Stimulated activated CD4-positive, alpha-beta T cell treated with anti-CD3 and anti-CD28 coated beads, Interleukin-1b, Interleukin-23, amount 100 ng/mL, for 24 hours (primary cell): ENCODE measurements around the gene PCDHB7.
"Not testable (repeated sequence)": the region's sequence is repeated elsewhere in the genome, so short reads cannot be mapped to it uniquely, and the experiment has no call there.

Experiments
- DNase-seq, 4 experiments: peaks; one replicate each; pipeline ENCODE4 v3.0.0-alpha.2; 2020; ENCODE audit warnings: low read depth in 4 of 4, low spot score in 1 of 4

PCDHB7 gene

GRCh38 chr5:141223112-141223783 lies 50.8 kb downstream of the PCDHB7 start, which contains the start of gene PCDHB14:
Gene PCDHB14 (plus strand): TSS chr5:141223343. CDS start chr5:141223506, 163 bp downstream.
- DNase-seq = no peak

DNA sequence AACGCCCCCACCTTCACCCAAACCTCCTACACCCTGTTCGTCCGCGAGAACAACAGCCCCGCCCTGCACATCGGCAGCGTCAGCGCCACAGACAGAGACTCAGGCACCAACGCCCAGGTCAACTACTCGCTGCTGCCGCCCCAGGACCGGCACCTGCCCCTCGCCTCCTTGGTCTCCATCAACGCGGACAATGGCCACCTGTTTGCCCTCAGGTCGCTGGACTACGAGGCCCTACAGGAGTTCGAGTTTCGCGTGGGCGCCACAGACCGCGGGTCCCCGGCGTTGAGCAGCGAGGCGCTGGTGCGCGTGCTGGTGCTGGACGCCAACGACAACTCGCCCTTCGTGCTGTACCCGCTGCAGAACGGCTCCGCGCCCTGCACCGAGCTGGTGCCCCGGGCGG lies 52.4 kb downstream of the PCDHB7 start:
- DNase-seq = not testable (repeated sequence)

DNA sequence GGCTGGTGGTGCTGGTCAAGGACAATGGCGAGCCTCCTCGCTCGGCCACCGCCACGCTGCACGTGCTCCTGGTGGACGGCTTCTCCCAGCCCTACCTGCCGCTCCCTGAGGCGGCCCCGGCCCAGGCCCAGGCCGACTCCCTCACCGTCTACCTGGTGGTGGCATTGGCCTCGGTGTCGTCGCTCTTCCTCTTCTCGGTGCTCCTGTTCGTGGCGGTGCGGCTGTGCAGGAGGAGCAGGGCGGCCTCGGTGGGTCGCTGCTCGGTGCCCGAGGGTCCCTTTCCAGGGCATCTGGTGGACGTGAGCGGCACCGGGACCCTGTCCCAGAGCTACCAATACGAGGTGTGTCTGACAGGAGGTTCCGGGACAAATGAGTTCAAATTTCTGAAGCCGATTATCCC lies 53.0 kb downstream of the PCDHB7 start:
- DNase-seq = not testable (repeated sequence)
